A549 (cell line): ENCODE data around the gene KCNQ1.

Source experiments
- BCL3 ChIP-seq: fragments of >200 bp; sonication (Bioruptor Twin); formaldehyde crosslinking; IDR thresholded peaks from 3 replicates; pipeline ENCODE4 v1.6.1; 2016
- PHF8 ChIP-seq: fragments of 200-600 bp; sonication (generic); IDR thresholded peaks from 2 replicates; pipeline ENCODE4 v1.6.1; 2016; ENCODE audit warnings: low read depth, mild to moderate bottlenecking, antibody characterized with exemption, moderate library complexity, borderline replicate concordance
- RAD21 ChIP-seq, 2 experiments: fragments of >200 bp in 1 of 2; sonication (Bioruptor Twin) in 1 of 2; formaldehyde crosslinking in 1 of 2; IDR thresholded peaks in 1 of 2; conservative IDR thresholded peaks in 1 of 2; 2 replicates in 1 of 2; 3 replicates in 1 of 2; pipeline ENCODE4 v1.6.1; 2012 to 2018; ENCODE audit warnings: inconsistent platforms in 1 of 2

DNA sequence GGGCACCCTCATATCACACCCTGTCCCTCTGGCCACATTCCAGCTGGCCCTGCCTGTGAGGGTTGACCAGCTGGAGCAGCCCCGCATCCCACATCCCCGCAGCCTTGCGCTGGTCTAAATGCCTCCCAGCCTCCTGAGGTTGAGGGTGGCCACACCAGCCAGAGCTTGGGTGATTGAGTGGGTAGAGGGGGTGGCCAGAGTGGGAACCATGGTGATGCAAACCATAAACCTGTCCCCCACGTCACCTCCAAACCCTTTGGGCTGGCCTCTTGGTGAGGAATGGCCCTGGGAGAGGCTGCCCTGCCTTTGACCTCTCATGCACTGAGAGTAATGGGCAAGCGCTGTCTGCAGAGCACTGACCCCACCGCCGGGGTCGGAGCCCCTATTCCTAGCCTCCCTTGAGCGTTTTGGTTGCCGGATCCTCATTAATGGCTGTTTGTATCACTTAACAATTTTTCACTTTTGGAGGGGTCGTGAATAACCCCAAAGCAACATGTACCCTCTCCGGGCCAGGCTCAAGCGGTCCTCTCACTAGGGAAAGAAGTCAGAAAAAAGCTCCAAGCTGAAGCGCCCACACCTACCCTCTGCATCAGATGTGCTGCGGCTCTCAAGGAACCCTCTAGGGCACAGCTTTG lies 271.0 kb downstream of the KCNQ1 start:
- TF ChIP-seq BCL3, result no peak
- no peak for TF ChIP-seq PHF8
- TF ChIP-seq RAD21 (conservative IDR thresholded peaks at IDR 0.05 in 1 of 2, IDR thresholded peaks at IDR 0.05 in 1 of 2), result no peak
